Uterus (tissue), 2 donors: ENCODE results near the gene HSF2.

Experiments
- POLR2A ChIP-seq, 2 donors: fragments of 450-650 bp; IDR thresholded peaks; one replicate each; pipeline ENCODE4 v1.6.1; 2016; ENCODE audit warnings: antibody characterized with exemption in 2 of 2, mild to moderate bottlenecking in 1 of 2, moderate library complexity in 1 of 2
- TF ChIP-seq, protein P1 (sequence below), 4 experiments: fragments of 200-600 bp in 2 of 4; fragments of 450-650 bp in 2 of 4; sonication (generic) in 2 of 4; IDR thresholded peaks; one replicate each; pipeline ENCODE4 v1.5.1; 2016 to 2019; ENCODE audit warnings: antibody characterized with exemption in 4 of 4, mild to moderate bottlenecking in 2 of 4, moderate library complexity in 1 of 4

DNA sequence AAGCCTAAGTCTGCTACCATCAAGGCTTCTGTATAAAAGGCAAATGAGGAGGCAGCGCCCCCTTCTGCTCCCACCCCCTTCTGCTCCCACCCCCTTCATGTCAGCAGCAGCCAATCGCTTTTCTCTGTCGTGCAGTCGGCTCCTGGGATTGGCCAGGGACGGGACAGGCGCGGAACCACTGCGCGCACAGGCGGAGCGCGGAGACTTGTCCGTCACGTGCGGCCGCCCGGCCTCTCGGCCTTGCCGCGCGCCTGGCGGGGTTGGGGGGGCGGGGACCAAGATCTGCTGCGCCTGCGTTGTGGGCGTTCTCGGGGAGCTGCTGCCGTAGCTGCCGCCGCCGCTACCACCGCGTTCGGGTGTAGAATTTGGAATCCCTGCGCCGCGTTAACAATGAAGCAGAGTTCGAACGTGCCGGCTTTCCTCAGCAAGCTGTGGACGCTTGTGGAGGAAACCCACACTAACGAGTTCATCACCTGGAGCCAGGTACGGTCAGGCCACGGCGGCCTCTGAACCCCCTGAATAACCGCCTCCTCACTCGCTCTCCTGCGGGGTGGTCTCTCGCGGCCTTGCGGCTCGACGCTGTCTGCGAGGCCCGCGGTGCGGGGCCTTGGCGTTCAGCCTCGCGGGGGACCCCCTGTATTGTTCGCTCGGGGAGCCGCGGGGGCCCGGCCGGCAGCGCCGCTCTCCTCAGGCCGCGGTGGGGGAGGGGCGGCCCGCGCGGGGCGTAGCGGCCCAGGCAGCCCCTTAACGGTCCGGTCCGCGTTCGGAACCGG lies at the start of gene HSF2:
- TF ChIP-seq, protein P1, sequence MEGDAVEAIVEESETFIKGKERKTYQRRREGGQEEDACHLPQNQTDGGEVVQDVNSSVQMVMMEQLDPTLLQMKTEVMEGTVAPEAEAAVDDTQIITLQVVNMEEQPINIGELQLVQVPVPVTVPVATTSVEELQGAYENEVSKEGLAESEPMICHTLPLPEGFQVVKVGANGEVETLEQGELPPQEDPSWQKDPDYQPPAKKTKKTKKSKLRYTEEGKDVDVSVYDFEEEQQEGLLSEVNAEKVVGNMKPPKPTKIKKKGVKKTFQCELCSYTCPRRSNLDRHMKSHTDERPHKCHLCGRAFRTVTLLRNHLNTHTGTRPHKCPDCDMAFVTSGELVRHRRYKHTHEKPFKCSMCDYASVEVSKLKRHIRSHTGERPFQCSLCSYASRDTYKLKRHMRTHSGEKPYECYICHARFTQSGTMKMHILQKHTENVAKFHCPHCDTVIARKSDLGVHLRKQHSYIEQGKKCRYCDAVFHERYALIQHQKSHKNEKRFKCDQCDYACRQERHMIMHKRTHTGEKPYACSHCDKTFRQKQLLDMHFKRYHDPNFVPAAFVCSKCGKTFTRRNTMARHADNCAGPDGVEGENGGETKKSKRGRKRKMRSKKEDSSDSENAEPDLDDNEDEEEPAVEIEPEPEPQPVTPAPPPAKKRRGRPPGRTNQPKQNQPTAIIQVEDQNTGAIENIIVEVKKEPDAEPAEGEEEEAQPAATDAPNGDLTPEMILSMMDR (IDR thresholded peaks at IDR 0.05): peak in 2 of 4 experiments; percentile 28 to 38
- peak; percentile 24 to 58 for TF ChIP-seq POLR2A (IDR thresholded peaks at IDR 0.05)
